GM10266 (cell line): ENCODE data around the gene CSF1.
"Not testable (repeated sequence)": the region's sequence is repeated elsewhere in the genome, so short reads cannot be mapped to it uniquely, and the experiment has no call there.

ENCODE experiments used
- DNase-seq: peaks from one replicate; pipeline ENCODE4 v3.0.0; 2012; ENCODE audit errors: extremely low spot score
- TF ChIP-seq, protein P1 (sequence below): IDR thresholded peaks from 2 replicates; pipeline ENCODE4 v1.5.1; 2012; ENCODE audit warnings: mild to moderate bottlenecking, low read depth; ENCODE audit not compliant: control insufficient read depth, insufficient read depth; ENCODE audit errors: missing control alignments

CSF1 gene

DNA sequence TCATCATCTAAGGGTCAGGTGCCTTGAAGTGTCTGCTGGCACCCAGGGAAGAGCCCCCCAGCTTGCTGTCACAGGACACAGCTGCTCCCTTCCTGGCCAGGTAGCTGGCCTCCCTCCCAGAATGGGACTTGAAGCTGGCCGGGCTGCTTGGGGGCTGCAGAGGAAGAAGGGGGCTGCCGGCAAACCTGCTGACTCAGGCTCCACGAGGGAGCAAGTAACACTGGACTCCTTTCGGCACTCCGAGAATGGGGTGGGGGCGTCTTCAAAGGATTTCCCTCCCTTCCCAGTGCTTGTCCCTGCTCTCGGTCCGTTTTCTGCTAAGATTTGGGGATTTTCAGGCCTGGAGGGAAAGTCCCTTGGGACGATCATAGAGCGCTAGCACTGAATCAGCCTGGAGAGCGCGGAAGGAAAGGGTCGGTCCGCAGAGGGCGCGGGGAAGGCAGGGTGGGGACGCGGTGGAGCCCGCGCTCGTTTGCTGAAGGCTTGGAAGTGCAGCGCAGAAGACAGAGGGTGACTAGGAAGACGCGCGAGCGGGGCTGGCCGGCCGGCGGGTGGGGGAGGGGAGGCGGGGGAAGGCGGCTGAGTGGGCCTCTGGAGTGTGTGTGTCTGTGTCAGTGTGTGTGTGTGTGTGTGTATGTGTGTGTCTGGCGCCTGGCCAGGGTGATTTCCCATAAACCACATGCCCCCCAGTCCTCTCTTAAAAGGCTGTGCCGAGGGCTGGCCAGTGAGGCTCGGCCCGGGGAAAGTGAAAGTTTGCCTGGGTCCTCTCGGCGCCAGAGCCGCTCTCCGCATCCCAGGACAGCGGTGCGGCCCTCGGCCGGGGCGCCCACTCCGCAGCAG lies at the start of gene CSF1:
Gene CSF1, plus strand, starts transcription at position 727 of the 840 bp plus-strand sequence. CDS start 175 bp downstream, outside the sequence.
- TF ChIP-seq, protein P1, sequence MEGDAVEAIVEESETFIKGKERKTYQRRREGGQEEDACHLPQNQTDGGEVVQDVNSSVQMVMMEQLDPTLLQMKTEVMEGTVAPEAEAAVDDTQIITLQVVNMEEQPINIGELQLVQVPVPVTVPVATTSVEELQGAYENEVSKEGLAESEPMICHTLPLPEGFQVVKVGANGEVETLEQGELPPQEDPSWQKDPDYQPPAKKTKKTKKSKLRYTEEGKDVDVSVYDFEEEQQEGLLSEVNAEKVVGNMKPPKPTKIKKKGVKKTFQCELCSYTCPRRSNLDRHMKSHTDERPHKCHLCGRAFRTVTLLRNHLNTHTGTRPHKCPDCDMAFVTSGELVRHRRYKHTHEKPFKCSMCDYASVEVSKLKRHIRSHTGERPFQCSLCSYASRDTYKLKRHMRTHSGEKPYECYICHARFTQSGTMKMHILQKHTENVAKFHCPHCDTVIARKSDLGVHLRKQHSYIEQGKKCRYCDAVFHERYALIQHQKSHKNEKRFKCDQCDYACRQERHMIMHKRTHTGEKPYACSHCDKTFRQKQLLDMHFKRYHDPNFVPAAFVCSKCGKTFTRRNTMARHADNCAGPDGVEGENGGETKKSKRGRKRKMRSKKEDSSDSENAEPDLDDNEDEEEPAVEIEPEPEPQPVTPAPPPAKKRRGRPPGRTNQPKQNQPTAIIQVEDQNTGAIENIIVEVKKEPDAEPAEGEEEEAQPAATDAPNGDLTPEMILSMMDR, result no peak
- DNase-seq, result peak; percentile 79

- not testable (repeated sequence) for DNase-seq
Observed at GRCh38 chr1:109861616-109862015, 49.0 kb upstream of the CSF1 start.

DNA sequence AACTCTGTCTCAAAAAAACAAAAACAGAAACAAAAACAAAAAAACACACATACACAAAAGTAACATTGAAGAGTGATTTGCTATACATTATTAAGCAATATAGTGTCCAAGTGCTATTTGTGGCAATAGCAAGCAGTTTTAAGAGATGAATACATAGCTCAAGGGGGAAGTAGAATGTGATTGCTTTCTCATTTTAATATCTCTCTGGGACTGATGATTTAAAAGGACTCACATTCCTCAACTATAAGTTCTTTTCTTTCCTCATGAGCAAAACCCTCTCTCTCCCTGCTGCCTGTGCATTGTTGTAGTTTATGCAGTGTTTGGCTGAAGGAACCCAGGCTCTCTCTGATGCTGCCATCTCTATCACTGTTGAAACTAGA lies 47.0 kb upstream of the CSF1 start:
- DNase-seq, result no peak
- TF ChIP-seq, protein P1, result no peak

DNA sequence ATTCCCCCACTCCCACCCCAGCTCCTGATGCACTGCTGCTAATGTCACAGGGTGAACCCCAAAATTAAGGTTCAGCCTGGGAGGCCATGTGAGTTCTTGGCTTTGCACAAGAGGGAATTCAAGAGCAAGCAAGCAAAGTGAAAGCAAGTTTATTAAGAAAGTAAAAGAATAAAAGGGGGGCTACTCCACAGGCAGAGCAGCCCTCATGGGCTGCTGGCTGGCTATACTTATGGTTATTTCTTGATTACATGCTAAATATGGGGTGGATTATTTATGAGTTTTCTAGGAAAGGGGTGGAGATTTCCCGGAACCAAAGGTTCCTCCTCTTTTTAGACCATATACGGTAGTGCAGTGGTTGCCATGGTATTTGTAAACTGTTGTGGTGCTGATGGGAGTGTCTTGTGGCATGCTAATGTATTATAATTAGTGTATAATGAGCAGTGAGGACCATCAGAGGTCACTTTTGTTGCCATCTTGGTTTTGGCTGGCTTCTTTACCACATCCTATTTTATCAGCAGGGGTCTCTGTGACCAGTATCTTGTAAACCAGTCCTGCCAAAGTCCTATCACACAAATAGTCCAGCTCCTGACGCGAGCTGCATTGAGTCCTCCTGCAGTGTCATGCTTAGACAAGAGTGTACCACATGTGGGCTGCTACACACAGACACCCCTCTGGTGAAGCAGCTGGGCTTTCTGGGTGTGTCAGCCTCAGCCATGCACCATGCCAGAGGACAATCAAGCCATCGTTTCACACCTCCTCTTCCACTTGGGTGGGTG lies 46.4 kb upstream of the CSF1 start:
- TF ChIP-seq, protein P1, result no peak
- DNase-seq, result no peak

- no peak for DNase-seq
- TF ChIP-seq, protein P1, result no peak
Observed at GRCh38 chr1:109864930-109865612, 45.6 kb upstream of the CSF1 start.

DNA sequence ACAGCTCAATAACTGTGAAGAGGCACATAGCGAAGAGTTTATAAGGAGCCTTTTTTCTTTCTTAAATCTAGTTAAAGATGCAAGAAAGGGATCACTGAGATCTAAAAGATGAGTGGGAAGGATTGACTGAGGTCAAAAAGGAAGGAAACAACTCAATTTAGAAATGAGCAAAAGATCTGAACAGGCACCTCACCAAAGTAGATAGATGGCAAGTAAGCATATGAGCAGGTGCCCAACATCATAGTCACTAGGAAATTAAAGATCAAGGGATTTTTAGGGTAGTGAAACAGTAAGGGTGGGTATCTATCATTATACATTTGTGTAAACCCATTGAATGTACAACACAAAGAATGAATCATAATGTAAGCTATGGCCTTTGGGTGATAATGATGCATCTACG lies 44.6 kb upstream of the CSF1 start:
- no peak for DNase-seq
- TF ChIP-seq, protein P1, result no peak

- no peak for DNase-seq
- TF ChIP-seq, protein P1, result no peak
Observed at GRCh38 chr1:109873278-109874175, 37.1 kb upstream of the CSF1 start.
